ENCODE measurements around the gene KDELR1. TPM values are rescaled to one million over a fixed set of nuclear protein-coding genes. Genes with fewer than 3 reads are reported as not detected.
A peak's percentile ranks its signal among the peaks of the same experiment; 100 is the strongest.

The KDELR1 gene
- total RNA-seq, 1 donor, result 140 TPM

- no peak for TF ChIP-seq CTCF (IDR thresholded peaks at IDR 0.05; ENCODE audit: insufficient read depth, low read length)
- no peak for DNase-seq (ENCODE audit: low read depth)
- H3K4me3 ChIP-seq (ENCODE audit: low read depth, low read length), result no peak overlapping the region
Observed at GRCh38 chr19:48355365-48355954, 35.9 kb downstream of the KDELR1 start.

GRCh38 chr19:48354332-48354992 lies 36.9 kb downstream of the KDELR1 start:
- H3K4me3 ChIP-seq (ENCODE audit: low read depth, low read length), result no peak overlapping the region
- no peak for TF ChIP-seq CTCF (IDR thresholded peaks at IDR 0.05; ENCODE audit: insufficient read depth, low read length)
- DNase-seq (ENCODE audit: low read depth), result no peak

- no peak for TF ChIP-seq CTCF (IDR thresholded peaks at IDR 0.05; ENCODE audit: insufficient read depth, low read length)
- no peak overlapping the region for H3K4me3 ChIP-seq (ENCODE audit: low read depth, low read length)
- no peak for DNase-seq (ENCODE audit: low read depth)
Observed at GRCh38 chr19:48353677-48354076, 37.7 kb downstream of the KDELR1 start.

GRCh38 chr19:48351341-48351752 lies 40.0 kb downstream of the KDELR1 start:
- DNase-seq (ENCODE audit: low read depth), result peak; percentile 49
- no peak overlapping the region for H3K4me3 ChIP-seq (ENCODE audit: low read depth, low read length)
- peak; percentile 81 for TF ChIP-seq CTCF (IDR thresholded peaks at IDR 0.05; ENCODE audit: insufficient read depth, low read length)

GRCh38 chr19:48350856-48351255 lies 40.5 kb downstream of the KDELR1 start:
- DNase-seq (ENCODE audit: low read depth), result no peak
- TF ChIP-seq CTCF (IDR thresholded peaks at IDR 0.05; ENCODE audit: insufficient read depth, low read length), result no peak
- H3K4me3 ChIP-seq (ENCODE audit: low read depth, low read length), result no peak overlapping the region

- no peak for TF ChIP-seq CTCF (IDR thresholded peaks at IDR 0.05; ENCODE audit: insufficient read depth, low read length)
- DNase-seq (ENCODE audit: low read depth), result no peak
- H3K4me3 ChIP-seq (ENCODE audit: low read depth, low read length), result no peak overlapping the region
Observed at GRCh38 chr19:48348737-48349136, 42.6 kb downstream of the KDELR1 start.
